HG03159 (cell line): ENCODE results near the gene ANXA5.

ENCODE experiments used
- ATAC-seq: cut with Tn5 transposase; IDR thresholded peaks from one replicate; pipeline ENCODE4 v1.9.1; 2021; ENCODE audit warnings: mild to moderate bottlenecking, moderate library complexity; ENCODE audit not compliant: unreplicated experiment

The ANXA5 gene

DNA sequence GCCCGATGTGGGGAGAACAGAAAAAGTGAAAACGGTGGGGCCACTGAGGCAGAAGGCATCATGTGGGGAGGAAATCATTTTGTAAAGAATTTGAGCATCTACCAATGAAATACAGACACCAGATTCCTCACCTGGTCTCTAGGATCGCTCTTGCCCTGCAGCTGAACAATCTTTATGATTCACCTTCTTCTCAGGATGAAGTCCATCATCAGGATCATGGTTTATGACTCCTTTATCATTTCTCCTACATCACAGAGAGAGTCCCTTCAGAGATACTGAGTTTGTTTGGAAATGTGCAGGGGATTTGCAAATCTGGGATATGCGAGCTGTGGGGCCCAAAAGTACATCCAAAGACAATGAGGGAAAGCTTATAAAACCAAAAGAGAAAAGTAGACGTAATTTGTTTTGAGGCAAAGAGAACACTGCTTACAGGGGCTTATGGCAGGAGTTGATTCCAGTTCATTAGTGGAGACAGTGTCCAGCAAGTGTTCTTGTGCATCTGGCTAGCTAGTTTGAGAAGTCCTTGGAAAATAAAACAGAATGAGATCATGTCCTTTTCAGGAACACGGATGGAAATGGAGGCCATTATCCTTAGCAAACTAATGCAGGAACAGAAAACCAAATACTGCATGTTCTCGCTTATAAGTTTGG, 15.3 kb upstream of the ANXA5 start:
- ATAC-seq = peak; percentile 6

DNA sequence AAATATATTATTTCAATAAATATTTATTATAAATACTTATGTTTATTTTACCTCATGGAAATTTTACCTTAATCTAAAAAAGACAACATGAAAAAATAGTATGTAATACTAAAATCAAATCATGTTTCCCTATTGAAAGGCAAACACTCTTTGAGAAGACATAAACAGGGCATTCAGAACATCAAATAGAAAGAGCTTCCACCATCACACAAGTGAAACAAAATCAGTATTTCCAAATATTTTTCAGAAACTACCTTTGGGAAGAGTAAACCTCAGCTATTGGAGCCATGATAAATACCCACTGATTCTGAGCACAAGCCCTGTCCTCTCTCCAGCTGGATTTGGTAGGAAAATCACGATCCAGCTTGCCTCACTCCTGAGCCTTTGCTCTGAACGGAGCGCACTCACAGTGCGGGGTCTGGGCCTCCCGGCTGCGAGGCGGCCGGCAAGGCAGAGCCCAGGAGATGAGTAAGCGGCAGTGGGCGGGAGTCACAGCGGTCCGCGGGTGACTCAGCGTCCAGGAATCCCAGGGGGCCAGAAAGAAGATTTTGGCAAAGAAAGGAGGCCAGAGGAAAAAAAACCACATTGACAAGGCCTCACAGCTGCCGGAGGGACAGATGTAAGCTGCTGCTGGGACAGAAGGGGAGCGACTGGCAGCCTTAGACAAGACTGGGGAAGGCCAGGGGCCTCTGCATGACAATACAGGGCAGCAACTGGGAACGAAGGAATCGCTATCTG, 14.7 kb upstream of the ANXA5 start:
- ATAC-seq = peak; percentile 82

DNA sequence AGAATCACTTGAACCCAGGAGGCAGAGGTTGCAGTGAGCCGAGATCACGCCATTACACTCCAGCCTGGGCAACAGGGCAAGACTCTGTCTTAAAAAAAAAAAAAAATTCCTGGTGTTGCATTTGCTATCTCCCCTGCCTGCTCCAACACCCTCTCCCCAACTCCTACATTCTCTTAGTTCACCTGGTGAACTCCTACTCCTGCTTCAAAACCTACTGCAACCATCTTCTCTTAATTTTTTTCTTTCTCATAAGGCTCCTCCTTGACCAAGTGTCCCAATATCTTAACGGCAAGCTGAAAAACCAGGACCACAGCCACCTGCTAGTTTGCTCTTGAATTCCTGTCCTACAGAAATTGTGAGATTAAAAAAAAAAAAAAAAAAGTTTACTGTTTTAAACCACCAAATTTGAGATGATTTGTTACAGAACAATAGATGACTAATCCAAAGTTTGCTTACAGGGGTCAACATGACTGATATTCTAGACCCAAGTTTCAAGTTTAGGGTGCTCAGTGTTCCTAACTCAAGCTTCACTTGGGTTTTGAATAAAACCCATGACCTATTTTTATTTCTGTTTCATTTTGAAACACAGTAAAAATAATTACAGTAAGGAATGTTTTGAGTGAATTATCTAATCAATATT, 13.1 kb upstream of the ANXA5 start:
- no peak for ATAC-seq

DNA sequence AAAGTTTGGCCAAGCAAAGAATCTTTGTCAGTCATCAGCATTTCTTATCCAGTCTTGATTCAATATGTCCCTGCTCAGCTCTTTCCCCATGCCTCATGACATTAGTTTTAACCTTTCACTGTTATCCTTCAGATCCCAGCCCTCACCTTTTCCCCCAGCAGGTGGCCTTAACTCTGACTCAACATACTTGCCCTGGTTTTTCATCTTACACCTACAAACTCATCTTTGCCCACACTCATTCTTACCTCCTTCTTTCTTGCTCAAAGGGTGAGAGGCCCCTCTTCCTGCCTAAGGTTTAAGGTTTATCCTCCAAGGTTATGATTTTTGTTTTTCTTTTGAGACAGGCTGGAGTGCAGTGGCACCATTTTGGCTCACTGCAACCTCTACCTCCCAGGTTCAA, 10.6 kb upstream of the ANXA5 start:
- no peak for ATAC-seq

DNA sequence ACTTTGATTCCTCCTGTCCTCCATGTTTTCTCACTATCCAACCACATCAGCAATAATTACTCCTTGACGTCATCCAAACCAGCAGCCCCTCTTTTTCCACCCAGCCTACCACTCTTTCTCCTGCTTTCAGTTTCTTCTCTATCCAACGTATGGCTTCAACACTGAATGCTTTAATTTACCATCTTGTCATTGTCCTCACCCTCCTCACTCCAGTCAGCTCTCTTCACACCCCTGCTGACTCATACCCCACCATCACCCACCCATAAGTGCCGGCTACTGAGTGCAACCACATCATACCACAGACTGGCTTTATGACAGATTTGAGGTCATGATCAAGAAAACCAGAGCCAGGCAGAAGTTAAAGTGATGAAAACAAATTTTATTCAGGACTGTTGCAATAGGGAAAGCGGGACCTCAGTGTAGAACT, 9.8 kb upstream of the ANXA5 start:
- no peak for ATAC-seq

DNA sequence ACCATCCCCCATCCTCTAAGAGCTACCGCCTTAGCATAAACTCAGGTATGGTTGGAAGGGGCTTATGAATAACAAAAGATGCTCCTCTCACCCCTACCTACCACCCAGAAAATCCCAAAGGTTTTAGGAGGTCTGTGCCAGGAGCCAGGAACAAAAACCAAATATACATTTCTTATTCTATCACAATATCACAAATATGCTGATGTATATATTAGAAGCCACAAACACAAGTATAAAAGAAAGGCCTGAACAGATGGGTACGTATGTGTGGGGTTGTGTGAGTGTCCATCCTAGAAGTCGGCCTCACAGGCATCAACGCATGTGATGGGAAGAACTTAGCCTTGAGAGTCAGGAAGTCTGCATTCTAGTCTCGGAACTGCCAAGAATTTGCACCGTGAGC, 8.7 kb upstream of the ANXA5 start:
- ATAC-seq = no peak

DNA sequence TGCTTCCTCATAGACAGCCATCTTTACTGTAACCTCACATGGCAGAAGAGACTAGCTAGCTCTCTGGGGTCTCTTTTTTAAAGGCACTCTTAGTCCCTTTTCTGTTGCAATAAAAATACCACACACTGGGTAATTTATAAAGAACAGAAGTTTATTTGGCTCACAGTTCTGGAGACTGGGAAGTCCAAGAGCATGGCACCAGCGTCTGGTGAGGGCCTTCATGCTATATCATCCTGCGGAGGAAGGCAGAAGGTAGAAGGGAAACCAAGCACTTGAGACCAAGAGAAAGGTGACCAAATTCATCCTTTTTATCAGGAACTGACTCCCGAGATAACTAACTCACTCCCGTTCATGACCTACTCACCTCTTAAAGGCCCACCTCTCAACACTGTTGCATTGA, 5.4 kb upstream of the ANXA5 start:
- ATAC-seq = no peak

DNA sequence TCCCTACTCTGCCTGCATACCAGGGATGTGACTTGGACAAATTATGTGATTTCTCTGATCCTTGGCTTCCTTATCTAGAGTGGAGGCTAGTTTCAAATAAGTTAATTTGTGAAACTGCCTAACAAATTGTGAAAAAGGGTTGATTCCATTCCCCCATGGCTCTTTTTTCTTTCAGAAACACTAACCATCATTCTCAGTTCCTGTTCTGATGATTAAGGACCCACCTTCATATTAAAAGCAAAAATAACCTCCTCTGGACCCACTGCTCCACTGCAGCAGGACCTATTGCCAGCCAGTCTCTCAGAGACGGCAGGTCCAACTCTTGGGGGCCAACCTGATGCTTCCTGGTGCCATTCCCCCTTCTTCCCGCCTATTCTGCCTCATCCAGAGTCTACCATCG, 4.5 kb upstream of the ANXA5 start:
- no peak for ATAC-seq

DNA sequence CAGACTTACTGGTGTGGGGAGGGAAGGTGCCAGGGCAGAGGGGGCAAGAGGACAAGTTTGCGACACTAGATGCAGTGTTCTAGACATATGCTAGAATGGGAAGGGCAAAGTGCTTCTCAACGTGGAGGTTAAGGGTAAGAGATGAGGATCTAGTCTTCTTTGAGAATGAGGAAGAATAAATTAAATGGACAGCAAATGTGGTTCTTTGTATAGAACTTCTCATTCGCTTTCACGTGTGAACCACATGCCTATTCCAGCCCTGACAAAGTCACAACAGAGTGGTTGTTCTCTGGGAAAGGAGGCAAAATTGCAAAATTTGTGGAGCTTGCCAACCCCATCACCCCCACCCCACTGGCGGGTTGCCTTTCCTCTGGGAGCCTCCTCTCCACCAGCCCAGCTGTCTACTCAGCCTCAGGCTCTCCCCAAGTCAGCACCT, 1.5 kb upstream of the ANXA5 start:
- ATAC-seq = no peak

DNA sequence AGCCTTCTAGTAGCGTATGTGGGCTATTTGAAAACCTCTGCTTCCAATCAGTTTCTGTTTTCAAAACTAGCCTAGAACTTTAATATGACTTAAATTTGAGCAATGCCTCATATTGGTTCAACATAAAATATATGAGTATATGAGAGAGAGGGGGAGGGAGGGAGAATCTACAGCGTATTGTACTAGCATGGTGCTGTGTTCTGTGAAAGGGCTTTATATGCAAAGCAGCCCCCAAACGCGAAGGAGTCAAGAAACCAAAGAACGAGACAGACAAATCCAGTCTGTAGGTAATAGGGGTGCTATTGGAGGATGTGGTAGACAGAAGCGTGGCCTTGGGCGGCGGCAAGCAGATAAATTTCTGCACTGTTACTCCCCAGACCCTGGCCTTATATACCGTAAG, 784 bp upstream of the ANXA5 start:
- ATAC-seq = peak; percentile 26

DNA sequence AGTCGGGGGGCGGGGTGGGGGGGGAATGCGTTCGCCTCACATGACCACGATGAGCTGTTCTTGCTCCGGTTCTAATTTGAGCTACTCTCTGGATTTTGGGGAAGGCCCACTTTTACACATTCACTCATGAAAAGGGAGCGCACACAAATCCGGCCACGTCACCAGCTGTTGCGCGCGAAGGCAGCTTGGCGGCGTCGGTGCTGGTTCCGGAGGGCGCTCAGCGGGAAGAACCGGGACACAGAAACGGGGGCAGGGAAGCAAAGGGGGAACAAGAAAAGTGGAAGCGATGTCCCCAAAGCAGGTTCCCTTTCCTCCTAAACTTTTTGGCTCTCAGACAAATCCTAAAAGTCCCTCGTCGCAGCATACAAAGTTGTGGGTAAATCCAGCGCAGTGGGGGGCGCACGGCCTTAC, 605 bp downstream of the ANXA5 start:
- peak; percentile 24 for ATAC-seq

DNA sequence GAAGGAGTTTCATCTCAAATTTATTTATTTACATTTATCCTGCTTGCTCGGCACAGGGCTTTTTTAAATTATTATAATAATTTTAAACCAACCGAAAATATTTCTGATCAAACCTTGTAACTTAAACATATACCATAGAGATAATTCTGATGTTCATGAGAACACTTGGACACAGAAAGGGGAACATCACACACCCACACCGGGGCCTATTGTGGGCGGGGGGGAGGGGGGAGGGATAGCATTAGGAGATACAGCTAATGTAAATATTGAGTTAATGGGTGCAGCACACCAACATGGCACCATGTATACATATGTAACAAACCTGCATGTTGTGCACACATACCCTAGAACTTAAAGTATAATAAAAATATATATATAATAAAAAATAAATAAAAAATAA, 2.9 kb downstream of the ANXA5 start:
- no peak for ATAC-seq

DNA sequence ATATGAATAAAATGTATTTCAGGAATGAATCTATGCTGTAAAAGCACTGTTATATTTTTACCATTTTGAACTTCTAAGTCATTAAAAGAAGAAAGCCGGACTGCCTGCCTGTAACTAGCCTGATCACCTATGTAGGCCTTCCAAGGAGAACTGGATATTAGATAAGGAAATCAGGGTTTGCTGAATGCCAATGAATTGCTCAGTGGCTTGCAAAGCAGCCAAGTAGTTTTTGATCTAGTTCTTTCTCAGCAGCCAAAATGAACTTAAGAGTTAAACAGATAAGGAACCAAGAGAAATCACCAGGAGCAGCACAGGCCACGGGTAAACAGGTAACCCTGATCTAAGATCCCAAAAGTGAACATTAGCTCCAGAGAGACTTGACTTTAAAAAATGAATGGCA, 3.3 kb downstream of the ANXA5 start:
- no peak for ATAC-seq

DNA sequence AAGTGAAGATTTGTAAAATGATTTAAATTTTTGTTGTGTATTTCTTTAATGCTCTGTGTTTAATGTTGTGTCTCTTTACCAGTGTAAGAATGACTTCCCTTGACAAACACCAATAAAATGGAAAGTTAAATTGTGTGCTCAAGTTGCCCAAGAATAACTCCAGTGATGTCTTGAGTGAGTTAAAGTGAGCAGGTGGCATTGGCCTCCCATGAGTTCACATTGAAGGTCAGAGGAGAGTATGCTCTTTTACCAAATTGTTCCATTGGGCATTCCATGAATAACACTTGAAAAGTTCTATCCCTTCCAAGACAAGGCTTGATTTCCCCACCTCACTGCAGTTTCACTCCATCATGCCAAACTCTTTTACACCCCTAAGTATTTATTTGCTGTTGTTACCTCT, 4.5 kb downstream of the ANXA5 start:
- ATAC-seq = no peak

DNA sequence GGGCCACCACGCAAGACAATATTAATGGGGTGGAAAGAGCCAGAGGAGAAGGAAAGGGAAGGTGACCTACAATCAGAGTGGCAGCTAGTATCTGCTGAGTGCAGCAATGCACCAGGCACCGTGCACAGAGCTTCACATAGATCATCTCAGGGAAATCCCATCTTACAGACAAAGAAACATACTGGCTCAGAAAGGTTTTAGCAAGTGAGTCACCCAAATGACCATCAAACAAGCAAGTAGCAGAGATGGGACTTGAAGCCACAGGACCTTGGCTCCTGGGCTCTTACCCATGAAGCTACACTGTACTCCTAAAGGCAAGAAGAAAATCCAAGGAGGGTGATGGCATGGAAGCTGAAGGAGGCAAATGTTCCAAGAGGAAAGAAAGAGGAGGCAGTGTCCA, 6.8 kb downstream of the ANXA5 start:
- ATAC-seq = peak; percentile 38

DNA sequence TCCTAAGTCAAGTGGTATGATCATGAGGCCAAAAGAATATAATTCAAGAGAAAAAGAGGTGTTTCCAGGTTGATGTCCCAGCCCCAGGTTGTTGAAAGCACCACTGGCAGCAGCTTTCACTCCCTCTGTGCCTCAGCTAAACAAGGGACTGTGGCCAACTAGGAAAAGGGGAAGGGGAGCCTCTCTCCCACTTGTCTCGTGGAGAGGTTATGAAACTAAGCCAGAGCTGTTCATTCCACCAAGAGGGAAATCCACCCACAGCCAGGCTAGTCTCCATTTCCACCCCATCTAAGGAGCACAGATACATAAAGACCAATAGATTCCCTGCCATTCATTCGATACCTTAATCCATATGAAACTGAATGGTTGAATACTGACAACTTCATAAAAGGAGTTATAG, 8.1 kb downstream of the ANXA5 start:
- no peak for ATAC-seq

DNA sequence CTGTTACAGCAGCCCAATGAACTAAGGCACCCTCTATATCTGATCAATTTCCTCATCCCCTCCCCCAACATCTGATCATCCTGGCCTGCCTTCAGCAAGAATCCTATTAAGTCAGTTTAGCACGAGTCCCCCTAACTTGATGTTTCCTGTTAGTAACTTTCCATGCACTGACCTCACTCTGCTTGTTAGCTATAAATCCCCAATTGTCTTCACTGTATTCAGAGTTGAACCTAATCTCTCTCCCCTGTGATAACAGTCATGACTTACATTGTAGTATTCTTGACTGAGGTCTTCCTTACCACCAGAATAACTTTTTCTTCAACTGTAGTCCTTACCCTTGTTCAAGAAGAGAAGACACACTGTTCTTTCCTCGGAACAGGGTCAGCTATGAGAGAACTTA, 8.5 kb downstream of the ANXA5 start:
- ATAC-seq = no peak

DNA sequence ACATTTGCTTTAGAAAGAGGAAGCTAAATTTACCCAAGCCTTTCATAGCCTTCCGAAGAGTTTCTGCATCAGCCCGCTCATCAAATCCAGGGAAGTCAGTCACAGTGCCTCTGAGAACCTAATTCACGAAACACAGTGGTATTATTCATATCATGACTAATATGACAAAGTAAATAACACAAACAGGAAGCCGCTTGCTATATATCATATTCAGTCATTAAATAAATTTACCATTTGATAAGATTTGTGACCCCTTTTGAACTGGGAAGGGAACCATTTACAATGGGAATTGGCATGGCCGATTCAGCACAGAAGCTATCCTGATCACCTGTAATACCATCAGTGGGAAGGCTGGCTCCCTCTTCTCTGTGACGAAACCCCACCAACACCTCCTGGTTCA, 10.5 kb downstream of the ANXA5 start:
- no peak for ATAC-seq

DNA sequence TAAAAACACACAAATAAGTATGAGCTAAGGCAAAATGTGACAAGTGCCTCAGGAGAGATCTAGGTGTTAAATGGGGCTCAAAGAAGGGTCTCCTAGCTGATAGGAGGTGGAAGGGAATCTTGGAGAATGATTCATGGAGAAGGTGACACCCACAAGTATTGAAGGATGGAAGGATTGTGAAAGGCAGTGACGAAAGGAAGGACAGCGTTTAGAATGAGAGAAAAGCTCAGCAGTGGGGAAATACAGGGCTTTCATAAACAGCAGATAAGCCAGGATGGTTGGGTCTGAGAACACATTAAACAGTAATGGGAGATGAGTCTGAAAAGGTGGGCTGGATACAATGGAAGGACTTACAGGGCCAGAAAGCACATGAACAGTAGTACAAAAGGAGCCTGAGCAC, 11.5 kb downstream of the ANXA5 start:
- no peak for ATAC-seq

DNA sequence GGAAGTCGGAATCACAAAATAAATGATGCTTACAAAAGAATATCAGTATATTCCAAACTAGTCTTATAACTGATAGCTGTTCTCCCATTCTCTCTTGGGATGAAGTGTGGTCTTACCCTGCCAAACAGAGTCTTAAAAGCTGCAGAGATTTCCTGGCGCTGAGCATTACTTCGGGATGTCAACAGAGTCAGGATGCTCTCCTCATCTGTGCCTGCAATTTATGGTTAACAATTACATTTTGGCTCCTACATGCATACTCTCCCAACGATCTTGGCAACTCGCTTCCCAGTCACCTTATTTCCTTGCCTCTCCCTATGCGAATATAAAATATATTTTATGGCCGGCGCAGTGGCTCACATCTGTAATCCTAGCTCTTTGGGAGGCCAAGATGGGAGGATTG, 12.2 kb downstream of the ANXA5 start:
- ATAC-seq = no peak

DNA sequence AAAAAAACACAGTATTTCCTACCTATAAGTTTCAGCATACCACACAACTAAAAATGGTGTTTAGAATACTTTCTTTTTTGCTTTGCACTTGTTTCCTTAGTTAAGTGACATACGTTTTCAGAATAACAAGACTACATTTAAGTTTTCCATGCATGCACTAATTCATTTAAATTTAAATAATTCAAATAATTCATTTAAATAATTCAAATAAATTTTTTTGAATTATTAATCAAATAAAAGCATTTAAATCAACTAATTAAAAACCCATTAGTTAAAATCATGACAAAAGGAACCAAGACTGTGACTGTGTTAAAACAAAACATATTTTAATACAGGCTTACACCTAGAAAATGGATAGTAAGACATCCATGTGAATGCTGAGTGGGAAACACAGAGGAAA, 12.8 kb downstream of the ANXA5 start:
- ATAC-seq = no peak

DNA sequence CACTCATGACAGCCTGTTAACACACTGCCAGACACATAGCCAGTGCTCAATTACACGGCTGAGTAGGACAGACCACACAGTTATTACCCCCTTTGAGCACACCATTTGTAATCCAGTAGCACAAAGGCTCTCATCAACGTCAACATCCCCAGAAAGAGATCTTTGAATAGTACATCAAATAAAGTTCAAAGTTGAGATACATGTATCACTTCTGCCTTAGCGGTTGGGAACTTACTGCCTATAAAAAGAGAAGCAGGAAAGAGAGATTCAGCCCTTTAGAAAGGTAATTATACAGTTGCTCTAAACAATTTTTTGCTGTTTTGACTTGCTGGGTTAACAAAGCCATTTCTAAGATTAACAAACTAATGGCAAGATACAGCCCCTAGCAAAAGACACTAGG, 16.2 kb downstream of the ANXA5 start:
- ATAC-seq = no peak
